GM12874 (cell line): ENCODE data around the gene IQSEC3.

Source experiments
- TF ChIP-seq, protein P1 (sequence below): IDR thresholded peaks from 2 replicates; pipeline ENCODE4 v1.5.1; 2011; ENCODE audit warnings: low read depth, mild to moderate bottlenecking, control low read depth, low read length, moderate library complexity; ENCODE audit not compliant: insufficient read depth

Gene IQSEC3

DNA sequence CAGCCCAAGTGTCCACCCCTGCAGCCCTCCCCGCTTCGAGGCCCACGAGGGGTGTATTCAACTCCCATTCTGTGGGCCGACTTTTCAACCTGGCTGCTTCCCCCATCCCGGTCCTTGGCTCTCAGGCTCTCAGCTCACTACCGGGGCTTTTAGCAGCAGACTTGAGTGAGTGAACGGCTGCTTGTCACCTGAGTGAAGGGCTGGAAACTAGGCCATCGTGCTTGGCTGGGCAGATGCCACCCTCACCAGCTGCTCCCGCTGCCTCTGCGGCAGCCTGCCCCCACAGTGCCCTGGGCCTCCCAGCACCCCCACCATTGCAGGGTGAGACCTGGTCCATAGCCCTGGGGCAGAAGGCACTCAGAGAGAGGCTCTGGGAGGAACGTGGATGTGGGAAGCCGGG is 87.5 kb downstream of the IQSEC3 start:
- TF ChIP-seq, protein P1, sequence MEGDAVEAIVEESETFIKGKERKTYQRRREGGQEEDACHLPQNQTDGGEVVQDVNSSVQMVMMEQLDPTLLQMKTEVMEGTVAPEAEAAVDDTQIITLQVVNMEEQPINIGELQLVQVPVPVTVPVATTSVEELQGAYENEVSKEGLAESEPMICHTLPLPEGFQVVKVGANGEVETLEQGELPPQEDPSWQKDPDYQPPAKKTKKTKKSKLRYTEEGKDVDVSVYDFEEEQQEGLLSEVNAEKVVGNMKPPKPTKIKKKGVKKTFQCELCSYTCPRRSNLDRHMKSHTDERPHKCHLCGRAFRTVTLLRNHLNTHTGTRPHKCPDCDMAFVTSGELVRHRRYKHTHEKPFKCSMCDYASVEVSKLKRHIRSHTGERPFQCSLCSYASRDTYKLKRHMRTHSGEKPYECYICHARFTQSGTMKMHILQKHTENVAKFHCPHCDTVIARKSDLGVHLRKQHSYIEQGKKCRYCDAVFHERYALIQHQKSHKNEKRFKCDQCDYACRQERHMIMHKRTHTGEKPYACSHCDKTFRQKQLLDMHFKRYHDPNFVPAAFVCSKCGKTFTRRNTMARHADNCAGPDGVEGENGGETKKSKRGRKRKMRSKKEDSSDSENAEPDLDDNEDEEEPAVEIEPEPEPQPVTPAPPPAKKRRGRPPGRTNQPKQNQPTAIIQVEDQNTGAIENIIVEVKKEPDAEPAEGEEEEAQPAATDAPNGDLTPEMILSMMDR: no peak

DNA sequence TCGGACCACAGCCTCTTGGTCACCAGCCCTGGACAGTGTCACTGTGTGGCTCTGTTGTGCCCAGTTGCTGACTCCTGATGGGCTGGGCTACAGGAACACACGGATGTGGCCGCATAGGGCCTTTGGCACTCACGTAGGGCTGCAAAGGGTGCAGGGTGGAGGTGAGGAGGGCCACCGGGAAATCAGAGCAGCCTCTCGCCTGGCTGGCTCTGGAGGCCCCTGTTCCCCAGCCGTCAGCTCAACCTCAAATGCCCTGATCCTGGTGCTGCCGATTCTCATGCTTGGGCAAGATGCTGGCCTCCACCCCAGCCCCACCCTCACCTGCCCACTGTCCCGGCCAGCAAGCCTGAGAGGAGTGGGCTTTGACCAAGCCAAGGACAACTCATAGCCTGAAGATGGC is 88.4 kb downstream of the IQSEC3 start:
- TF ChIP-seq, protein P1: no peak

DNA sequence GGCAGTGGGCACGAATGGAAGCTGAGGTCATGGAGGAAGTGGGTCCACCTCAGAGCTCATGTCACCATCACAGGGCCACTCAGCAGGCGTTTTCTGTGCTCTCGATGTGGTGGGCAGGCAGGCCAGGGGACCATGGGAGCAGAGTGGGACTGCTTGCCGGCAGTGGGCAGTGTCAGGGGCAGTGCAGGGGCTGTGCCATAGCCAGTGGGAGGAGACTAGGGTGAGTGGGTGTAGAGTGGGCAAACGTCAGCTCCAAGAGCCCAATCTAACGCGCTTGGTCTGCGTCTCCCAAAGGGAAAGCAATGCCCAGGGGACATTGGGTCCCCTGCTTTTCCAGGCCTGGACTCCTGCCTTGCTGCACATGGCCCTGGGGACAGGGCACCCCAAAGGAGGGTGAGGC is 89.1 kb downstream of the IQSEC3 start:
- TF ChIP-seq, protein P1: no peak

DNA sequence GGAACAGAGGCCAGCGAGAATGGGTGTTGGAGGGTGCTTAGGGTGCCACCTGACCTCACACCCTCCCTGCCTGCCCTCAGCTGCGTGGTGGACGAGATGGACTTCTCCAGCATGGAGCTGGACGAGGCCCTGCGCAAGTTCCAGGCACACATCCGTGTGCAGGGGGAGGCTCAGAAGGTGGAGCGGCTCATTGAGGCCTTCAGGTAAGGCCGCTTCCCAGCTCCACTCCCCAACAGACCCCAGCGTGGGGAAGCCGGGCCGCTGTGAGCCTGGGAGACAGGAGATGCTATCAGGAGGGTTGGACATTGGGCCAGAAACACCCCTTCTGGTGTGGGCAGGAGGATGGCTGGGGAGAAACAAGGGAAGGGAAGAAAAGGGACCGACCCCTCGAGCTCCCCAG is 90.4 kb downstream of the IQSEC3 start:
- TF ChIP-seq, protein P1: no peak

DNA sequence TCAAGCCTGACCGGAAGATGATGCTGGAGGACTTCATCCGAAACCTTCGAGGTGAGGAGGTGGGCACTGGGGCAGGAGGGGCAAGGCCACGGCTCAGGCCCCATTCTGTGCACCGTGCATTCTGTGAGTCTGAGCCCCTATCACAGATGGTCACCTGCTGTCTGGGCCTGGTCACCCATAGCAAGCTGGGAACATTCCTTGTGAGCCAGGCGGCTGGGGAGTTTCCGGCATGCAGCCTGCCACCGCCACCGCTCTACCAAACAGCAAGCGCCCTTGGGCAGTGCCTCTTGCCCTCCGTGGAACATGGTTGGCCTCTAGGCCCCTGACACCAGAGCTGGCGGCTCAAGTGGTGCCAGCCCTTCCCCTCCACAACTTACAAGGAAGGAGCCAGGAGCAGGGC is 91.1 kb downstream of the IQSEC3 start:
- TF ChIP-seq, protein P1: no peak

DNA sequence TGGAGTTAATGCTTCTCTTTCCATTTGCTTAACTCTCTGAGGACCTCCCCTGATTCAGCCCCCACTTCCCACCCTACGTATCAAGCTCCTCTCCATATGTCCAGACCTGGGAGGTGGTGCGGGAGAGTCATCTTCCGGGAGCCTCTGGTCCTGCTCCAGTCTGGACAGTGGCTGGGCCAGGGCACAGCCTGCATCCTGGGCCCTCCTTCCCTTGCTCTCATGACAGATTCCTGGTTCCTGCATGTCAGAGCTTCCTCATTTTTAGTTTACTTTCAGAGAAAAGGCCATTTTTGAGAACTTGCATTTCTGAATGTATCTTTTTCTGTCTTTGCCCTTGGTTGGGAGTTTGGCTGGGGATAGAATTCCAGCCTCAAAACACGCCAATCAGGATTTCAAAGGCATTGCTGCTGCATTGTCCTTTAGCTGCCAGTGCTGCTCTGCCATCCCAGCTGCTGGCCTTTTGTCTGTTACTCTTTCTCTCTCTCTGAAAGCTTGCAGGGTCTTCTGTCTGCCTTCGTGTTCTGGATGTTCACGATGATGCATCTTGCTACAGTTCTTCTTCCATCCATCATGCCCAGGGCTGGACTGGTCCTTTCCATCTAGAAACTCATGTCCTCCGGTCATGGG is 92.7 kb downstream of the IQSEC3 start:
- TF ChIP-seq, protein P1: no peak

DNA sequence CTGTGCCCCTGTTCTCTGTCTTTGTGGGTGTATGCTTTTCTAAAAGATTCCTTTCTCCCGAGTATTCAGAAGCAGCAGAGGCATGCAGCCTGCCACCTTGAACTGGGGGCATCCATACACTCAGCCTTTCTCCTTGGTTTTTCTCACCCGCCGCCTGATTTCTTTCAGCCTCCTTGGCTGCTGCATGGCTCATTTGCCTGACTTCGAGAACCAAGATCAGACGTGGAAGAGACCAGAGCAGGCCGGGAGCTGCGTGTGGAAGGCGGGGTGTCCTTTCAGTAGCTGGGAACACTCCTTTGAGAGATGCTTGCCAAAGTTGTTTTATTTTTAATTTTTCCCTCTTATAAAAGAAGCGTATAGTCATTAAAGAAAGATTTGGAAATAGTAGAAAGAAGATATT is 94.3 kb downstream of the IQSEC3 start:
- TF ChIP-seq, protein P1: no peak

DNA sequence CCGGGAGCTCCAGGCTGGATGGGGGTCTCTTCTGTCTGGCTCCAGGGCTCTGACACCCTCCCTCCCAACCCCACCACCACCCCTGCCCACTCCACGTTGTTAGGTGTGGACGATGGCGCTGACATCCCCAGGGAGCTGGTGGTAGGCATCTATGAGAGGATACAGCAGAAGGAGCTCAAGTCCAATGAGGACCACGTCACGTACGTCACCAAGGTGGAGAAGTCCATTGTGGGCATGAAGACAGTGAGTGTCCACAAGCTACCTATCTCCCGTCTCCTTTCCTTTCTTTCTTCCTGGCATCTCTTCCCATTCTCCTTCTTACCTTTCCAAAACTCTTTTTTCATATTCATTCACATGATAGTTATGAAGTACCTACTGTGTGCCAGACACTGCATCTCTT is 95.3 kb downstream of the IQSEC3 start:
- TF ChIP-seq, protein P1: no peak
